ENCODE results near the gene EMC8.
A peak's percentile ranks its signal among the peaks of the same experiment; 100 is the strongest.

The EMC8 gene

DNA sequence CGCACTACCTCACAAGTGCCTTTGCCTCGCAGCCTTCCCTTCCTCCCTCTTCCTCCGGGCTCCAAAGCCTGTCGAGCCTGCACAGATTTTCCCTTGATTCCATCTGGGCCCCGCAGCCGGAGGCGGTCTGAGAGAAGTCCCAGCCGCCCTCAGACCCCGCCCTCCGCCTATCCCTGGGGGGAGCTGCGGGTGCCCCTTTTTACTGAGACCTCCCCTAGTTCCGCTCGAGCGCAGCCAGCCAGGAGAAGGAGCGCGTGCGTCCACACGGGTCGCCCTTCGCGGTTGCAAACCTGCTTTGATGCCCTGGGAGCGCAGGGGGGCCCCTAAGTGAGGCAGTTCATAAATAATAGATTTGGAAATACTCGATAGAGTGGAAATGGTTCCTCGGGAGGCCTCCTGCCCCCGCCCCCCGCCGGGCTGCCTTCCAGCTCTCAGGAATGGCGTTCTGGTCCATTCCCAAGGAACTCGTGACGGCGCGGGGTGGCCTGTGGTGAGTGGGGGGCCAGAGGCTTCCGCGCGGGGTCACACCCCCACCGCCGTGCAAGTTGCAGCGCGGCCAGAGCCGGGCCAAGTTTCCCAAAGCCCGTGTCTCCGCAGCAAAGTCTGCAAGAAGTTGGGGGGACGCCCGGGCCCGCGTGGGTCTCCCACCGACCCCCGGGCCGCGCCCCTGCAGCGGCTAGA lies 49.1 kb downstream of the EMC8 start:
- H3K9me3 ChIP-seq (ENCODE audit: insufficient read depth, low read depth, low read length), result no peaks in the 10 kb centered on the region
- peaks cover 23% of the 10 kb centered on the region for H3K4me1 ChIP-seq (ENCODE audit: insufficient read depth, low read length)
- H3K27ac ChIP-seq (ENCODE audit: low read length), result no peak overlapping the region
- peaks cover 52% of the 10 kb centered on the region for H3K27me3 ChIP-seq (ENCODE audit: insufficient read depth, low read length)
- no peak overlapping the region for H3K9ac ChIP-seq (ENCODE audit: low read depth, low read length)
- H3K36me3 ChIP-seq (ENCODE audit: insufficient read depth, low read depth, low read length), result no peaks in the 10 kb centered on the region
- peak overlapping the region; percentile 67 for H3K4me3 ChIP-seq (ENCODE audit: low read length)

DNA sequence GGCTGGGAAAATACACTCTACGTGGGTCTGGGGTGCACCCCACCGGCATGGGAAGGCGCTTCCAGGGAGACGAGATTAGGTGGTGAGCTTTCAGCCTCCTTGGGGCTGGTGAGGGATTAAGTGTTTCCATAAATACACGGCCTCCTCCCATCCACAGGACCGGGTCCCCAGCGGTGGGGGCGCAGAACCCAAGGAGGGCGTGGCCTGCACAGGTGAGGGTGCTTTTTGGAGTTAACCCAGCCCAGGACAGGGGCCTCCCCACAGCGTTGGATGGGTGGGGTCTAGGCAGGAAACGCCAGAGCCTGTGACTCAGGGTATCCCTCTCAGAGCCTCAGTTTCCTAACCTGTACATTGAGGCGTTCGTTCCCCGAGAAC lies 49.6 kb downstream of the EMC8 start:
- peak overlapping the region; percentile 67 for H3K4me3 ChIP-seq (ENCODE audit: low read length)
- H3K9me3 ChIP-seq (ENCODE audit: insufficient read depth, low read depth, low read length), result no peaks in the 10 kb centered on the region
- H3K36me3 ChIP-seq (ENCODE audit: insufficient read depth, low read depth, low read length), result no peaks in the 10 kb centered on the region
- H3K4me1 ChIP-seq (ENCODE audit: insufficient read depth, low read length), result peaks cover 23% of the 10 kb centered on the region
- H3K27ac ChIP-seq (ENCODE audit: low read length), result no peak overlapping the region
- peaks cover 52% of the 10 kb centered on the region for H3K27me3 ChIP-seq (ENCODE audit: insufficient read depth, low read length)
- H3K9ac ChIP-seq (ENCODE audit: low read depth, low read length), result no peak overlapping the region

DNA sequence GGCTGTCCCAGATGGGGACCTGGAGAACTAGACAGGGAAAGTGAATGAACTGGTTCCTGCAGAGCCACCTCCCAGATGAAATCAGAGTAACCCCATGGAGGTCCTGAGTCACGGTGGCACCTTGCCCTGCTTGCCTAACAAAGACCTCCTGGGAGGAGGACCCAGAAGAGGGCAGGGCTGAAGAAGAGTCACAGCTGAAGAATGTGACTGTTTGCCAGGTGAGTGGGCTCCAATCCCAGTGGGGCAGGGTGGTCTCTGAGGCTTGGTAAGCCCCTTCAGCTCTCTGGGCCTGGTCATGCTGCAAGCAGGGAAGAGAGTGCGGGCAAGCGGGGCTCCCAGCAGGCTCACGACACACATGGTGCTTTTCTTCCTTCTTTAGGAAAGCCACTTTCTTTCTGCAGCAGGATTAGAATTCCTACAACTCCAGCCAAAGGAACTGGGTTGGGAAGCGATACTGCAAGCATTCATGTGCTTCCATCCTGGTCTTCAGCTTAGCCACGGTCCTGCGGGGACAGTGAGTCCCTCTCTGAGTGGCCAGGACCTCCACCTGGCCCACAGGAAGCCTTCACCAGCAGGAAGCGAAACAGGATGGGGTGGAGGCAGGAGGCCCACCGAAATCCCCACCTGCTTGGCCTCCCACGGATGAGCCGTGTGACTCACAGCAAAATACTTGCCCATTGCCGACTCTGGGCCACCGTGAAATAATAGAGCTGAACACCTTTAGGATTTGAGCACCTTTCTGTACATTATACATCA lies 52.7 kb downstream of the EMC8 start:
- Histone ChIP-seq H3K27me3 (ENCODE audit: insufficient read depth, low read length) (peaks cover 23% of the 10 kb centered on the region), H3K36me3 (ENCODE audit: insufficient read depth, low read depth, low read length) (no peaks in the 10 kb centered on the region), H3K4me3 (ENCODE audit: low read length) (no peak overlapping the region), H3K9me3 (ENCODE audit: insufficient read depth, low read depth, low read length) (no peaks in the 10 kb centered on the region), H3K27ac (ENCODE audit: low read length) (no peak overlapping the region), H3K4me1 (ENCODE audit: insufficient read depth, low read length) (peaks cover 15% of the 10 kb centered on the region), H3K9ac (ENCODE audit: low read depth, low read length) (no peak overlapping the region)

DNA sequence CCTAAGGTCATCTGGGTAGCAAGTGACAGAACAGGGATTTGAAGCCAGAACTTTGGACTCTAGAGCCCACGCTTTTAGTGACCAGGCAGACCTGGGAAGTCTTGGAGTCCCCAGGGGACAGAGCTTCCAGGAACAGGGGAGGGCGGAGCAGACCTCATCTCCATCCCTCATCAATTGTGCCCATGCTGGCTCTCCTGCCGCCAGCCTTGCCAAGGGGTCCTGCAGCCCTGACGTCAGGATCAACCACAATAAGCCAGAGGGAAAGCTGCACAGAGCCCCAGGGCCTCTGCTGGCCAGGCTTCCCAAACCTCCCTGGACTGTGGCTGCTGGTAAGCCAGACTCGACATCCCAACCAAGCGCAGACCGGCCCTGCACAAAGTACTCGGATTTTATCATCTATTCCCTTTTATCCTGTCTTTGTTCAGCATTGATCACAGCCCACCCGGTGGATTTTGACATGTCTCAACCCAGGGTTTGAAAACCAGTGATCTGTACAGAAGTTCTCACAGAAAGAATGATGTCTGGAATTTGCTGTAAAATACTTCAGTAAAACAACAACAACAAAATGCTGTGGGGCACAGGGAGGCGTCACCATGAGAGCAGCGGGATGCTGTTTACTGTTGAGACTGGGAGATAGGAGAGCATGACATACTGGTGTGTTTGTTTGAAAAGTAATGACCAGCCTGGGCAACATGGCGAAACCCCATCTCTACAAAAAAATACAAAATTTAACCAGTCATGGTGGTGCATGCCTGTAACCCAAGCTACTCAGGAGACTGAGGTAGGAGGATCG lies 60.2 kb downstream of the EMC8 start:
- H3K27me3 ChIP-seq (ENCODE audit: insufficient read depth, low read length), result no peaks in the 10 kb centered on the region
- peaks cover 2% of the 10 kb centered on the region; the same call in 1 of the 2 replicates for H3K4me1 ChIP-seq (ENCODE audit: insufficient read depth, low read length)
- H3K9ac ChIP-seq (ENCODE audit: low read depth, low read length), result no peak overlapping the region; the same call in 1 of the 2 replicates
- no peak overlapping the region for H3K27ac ChIP-seq (ENCODE audit: low read length)
- no peaks in the 10 kb centered on the region for H3K36me3 ChIP-seq (ENCODE audit: insufficient read depth, low read depth, low read length)
- no peak overlapping the region for H3K4me3 ChIP-seq (ENCODE audit: low read length)
- H3K9me3 ChIP-seq (ENCODE audit: insufficient read depth, low read depth, low read length), result no peaks in the 10 kb centered on the region

DNA sequence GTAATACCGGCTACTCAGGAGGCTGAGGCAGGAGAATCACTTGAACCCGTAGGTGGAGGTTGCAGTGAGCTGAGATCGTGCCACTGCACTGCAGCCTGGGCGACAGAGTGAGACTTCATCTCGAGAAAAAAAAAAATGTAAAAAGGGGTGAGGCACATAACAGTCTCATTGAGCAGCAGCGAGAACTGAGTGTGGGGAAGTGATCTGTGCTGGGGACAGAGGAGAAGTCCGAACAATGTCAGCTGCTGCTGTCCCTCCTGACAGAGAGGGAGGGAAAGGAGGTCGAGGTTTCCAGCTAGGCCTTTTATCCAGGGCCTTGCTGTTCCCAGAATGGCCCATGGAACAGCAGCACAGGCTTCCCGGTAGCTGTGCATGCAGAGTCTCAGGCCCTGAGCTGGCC lies 62.4 kb downstream of the EMC8 start:
- H3K27ac ChIP-seq (ENCODE audit: low read length), result no peak overlapping the region
- H3K9ac ChIP-seq (ENCODE audit: low read depth, low read length), result no peak overlapping the region

DNA sequence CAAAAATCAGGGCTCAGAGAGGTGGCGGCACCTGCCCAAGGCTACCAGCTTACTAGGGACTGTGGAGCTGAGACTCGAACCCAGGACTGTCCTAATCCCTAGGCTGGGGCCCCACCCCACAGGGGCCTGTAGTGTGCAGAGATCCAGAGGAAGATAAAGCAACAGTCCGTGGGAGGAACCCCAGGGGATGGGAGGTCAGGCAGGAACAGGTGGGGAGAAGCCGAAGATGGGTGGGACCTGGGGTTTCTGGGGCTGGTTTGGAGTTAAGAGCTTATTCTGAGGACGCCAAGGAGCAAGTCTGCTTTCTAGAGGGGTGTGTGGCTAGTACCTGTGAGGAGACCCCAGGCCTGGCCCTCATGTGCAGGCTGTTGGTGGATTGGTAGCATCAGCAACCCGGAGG lies 63.4 kb downstream of the EMC8 start:
- Histone ChIP-seq H3K4me3 (ENCODE audit: low read length) (no peak overlapping the region), H3K9ac (ENCODE audit: low read depth, low read length) (no peak overlapping the region), H3K27ac (ENCODE audit: low read length) (no peak overlapping the region), H3K27me3 (ENCODE audit: insufficient read depth, low read length) (no peaks in the 10 kb centered on the region), H3K36me3 (ENCODE audit: insufficient read depth, low read depth, low read length) (no peaks in the 10 kb centered on the region), H3K9me3 (ENCODE audit: insufficient read depth, low read depth, low read length) (no peaks in the 10 kb centered on the region), H3K4me1 (ENCODE audit: insufficient read depth, low read length) (peaks cover 3% of the 10 kb centered on the region; the same call in 1 of the 2 replicates)

More for the DNA sequence above, 62.4 kb downstream of the EMC8 start:
- H3K4me1 ChIP-seq (ENCODE audit: insufficient read depth, low read length), result peaks cover 3% of the 10 kb centered on the region; the same call in 1 of the 2 replicates
- H3K36me3 ChIP-seq (ENCODE audit: insufficient read depth, low read depth, low read length), result no peaks in the 10 kb centered on the region
- no peak overlapping the region for H3K4me3 ChIP-seq (ENCODE audit: low read length)
- H3K9me3 ChIP-seq (ENCODE audit: insufficient read depth, low read depth, low read length), result no peaks in the 10 kb centered on the region
- H3K27me3 ChIP-seq (ENCODE audit: insufficient read depth, low read length), result no peaks in the 10 kb centered on the region

DNA sequence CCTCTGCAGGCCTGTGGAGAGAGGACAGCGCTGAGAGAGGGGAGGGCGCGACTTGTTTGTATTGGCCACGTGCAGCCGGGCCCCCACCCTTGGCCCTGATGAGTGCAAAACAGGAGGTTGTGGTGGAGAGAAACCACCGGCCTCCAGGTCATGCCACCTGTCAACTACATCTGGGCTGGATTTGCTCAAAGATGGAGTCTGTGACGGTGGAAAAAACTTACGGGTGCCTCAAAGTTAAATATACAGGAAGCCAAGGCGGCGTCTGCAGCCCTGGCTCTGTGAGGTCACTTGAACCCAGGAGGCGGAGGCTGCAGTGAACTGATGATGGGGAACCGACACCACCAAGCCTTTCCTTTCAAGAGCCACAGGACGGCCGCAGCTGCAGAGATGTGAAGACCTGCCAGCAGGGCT lies 64.1 kb downstream of the EMC8 start:
- Histone ChIP-seq H3K27ac (ENCODE audit: low read length) (no peak overlapping the region), H3K4me3 (ENCODE audit: low read length) (no peak overlapping the region), H3K4me1 (ENCODE audit: insufficient read depth, low read length) (peaks cover 3% of the 10 kb centered on the region; the same call in 1 of the 2 replicates), H3K9ac (ENCODE audit: low read depth, low read length) (no peak overlapping the region), H3K27me3 (ENCODE audit: insufficient read depth, low read length) (no peaks in the 10 kb centered on the region), H3K36me3 (ENCODE audit: insufficient read depth, low read depth, low read length) (no peaks in the 10 kb centered on the region), H3K9me3 (ENCODE audit: insufficient read depth, low read depth, low read length) (no peaks in the 10 kb centered on the region)

DNA sequence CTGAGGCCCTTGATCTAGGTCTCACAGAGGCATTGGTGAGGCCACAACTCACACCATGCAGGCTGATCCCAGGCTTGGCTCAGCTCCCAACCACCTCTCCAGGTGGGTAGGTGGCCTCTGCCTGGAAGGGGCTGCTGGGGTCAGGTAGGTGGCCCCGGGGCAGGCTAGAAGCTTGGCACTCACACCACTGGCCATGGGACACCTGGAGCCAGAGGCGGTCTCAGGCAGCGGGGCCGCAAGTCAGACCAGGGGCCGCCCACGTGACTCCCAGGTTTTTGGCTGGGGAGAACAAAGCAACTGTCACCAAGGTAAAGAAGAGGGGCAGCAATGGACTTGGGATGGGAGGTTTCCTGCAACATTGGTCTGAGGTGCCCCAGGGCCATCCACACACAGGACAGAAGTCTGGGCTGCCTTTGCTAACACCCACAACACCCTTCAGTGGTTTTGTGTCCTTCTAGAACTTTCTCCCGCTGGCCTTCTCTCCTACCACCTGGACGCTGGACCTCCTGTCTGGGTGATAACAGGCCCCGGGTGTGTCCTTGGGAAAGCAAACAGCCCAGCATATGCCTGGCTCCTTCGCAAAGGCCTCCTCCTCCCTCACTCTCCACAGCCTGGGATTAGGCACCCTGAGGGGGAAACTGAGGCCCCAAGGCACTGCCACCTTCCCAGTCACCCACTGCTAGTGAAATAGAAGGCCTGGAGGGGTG lies 64.9 kb downstream of the EMC8 start:
- no peak overlapping the region for H3K27ac ChIP-seq (ENCODE audit: low read length)
- no peak overlapping the region for H3K9ac ChIP-seq (ENCODE audit: low read depth, low read length)
- H3K27me3 ChIP-seq (ENCODE audit: insufficient read depth, low read length), result no peaks in the 10 kb centered on the region
- H3K4me1 ChIP-seq (ENCODE audit: insufficient read depth, low read length), result peaks cover 5% of the 10 kb centered on the region; the same call in 1 of the 2 replicates
- H3K9me3 ChIP-seq (ENCODE audit: insufficient read depth, low read depth, low read length), result no peaks in the 10 kb centered on the region
- no peaks in the 10 kb centered on the region for H3K36me3 ChIP-seq (ENCODE audit: insufficient read depth, low read depth, low read length)
- H3K4me3 ChIP-seq (ENCODE audit: low read length), result no peak overlapping the region

DNA sequence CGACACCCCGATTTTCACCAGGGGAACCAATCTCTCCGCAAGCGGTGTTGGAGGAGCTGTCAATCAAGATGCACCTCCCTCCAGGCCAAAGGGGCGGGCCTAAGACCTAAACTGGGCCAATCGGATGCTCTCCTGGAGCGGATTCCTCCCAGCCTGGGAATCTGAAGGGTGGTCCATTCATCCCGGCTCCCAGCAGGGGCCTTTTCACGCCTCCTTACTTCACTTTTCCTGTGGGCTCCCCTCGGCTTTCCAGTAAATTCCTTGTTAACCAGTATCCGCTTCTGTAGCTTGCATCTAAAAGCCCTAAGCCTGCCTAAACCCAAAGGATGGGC lies 65.5 kb downstream of the EMC8 start:
- H3K9ac ChIP-seq (ENCODE audit: low read depth, low read length), result no peak overlapping the region
- H3K4me3 ChIP-seq (ENCODE audit: low read length), result no peak overlapping the region
- no peak overlapping the region for H3K27ac ChIP-seq (ENCODE audit: low read length)

DNA sequence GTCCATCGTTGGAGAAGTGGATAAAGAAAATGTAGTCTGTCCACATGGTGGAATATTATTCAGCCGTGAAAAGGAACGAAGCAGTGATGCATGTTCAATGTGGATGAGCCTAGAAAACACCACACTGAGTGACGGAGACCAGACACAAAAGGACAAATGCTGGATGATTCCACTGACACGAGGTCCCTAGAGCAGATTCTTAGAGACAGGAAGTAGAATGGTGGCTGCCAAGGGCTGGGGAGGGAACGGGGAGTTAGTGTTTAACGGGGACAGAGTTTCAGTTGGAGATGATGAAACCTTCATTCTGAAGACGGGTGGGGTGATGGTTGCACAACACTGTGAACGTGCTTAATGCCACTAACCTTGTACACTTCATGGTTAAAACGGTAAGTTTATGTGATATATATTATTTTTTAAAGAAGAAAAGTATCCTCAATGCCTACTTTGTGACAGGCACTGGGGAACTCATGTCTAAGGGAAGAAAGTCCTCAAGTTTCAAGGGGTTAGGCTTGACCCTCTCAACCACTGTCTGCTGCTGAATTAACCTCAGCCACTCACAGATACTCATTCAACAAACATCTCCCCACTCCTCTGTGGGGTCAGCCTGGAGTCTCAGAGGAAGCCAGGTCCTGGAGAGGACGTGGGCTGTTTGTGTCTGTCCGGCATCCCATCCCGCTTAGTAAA lies 66.0 kb downstream of the EMC8 start:
- peaks cover 6% of the 10 kb centered on the region; the same call in 1 of the 2 replicates for H3K4me1 ChIP-seq (ENCODE audit: insufficient read depth, low read length)
- no peak overlapping the region for H3K9ac ChIP-seq (ENCODE audit: low read depth, low read length)
- no peaks in the 10 kb centered on the region for H3K9me3 ChIP-seq (ENCODE audit: insufficient read depth, low read depth, low read length)
- no peak overlapping the region for H3K27ac ChIP-seq (ENCODE audit: low read length)
- H3K27me3 ChIP-seq (ENCODE audit: insufficient read depth, low read length), result no peaks in the 10 kb centered on the region
- no peaks in the 10 kb centered on the region for H3K36me3 ChIP-seq (ENCODE audit: insufficient read depth, low read depth, low read length)
- H3K4me3 ChIP-seq (ENCODE audit: low read length), result no peak overlapping the region

More for the DNA sequence above, 65.5 kb downstream of the EMC8 start:
- Histone ChIP-seq H3K36me3 (ENCODE audit: insufficient read depth, low read depth, low read length) (no peaks in the 10 kb centered on the region), H3K4me1 (ENCODE audit: insufficient read depth, low read length) (peaks cover 6% of the 10 kb centered on the region; the same call in 1 of the 2 replicates), H3K27me3 (ENCODE audit: insufficient read depth, low read length) (no peaks in the 10 kb centered on the region), H3K9me3 (ENCODE audit: insufficient read depth, low read depth, low read length) (no peaks in the 10 kb centered on the region)

DNA sequence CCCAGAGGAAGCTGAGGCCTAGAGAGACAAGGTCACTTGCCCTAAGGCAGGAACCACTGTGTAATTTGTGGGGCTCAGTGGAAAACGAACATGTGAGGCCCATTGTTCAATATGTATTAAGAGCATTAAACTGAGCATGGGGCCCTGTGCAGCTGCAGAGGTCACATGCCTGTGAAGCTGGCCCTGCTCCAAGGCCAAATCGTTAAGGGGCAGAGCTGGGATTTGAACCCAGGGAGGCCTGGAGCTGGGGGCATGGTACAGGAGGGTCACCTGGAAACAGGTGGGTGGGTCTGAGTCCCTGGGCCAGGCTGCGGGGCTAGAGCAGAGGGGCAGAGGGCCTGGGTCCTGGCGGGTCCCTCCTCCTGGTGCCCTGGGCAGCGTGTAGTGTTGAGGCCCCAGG lies 68.2 kb downstream of the EMC8 start:
- H3K9me3 ChIP-seq (ENCODE audit: insufficient read depth, low read depth, low read length), result no peaks in the 10 kb centered on the region
- no peak overlapping the region for H3K9ac ChIP-seq (ENCODE audit: low read depth, low read length)
- peaks cover 6% of the 10 kb centered on the region; the same call in 1 of the 2 replicates for H3K4me1 ChIP-seq (ENCODE audit: insufficient read depth, low read length)
- H3K4me3 ChIP-seq (ENCODE audit: low read length), result no peak overlapping the region
- H3K27ac ChIP-seq (ENCODE audit: low read length), result no peak overlapping the region
- H3K36me3 ChIP-seq (ENCODE audit: insufficient read depth, low read depth, low read length), result no peaks in the 10 kb centered on the region
- peaks cover under 1% of the 10 kb centered on the region; the same call in 1 of the 2 replicates for H3K27me3 ChIP-seq (ENCODE audit: insufficient read depth, low read length)

Measured in iPS-20b (cell line).